ENCODE results near the gene GPRC5A.

GPRC5A gene

GRCh38 chr12:12872139-12872933 lies 19.0 kb upstream of the GPRC5A start:
- TF ChIP-seq TAF1 (IDR thresholded peaks at IDR 0.05; ENCODE audit: borderline replicate concordance, insufficient read depth, low read length) (no peak), FOXP2 (optimal IDR thresholded peaks at IDR 0.05; ENCODE audit: borderline replicate concordance, extremely low read depth, extremely low read length, insufficient read depth) (no peak), SIN3A (IDR thresholded peaks at IDR 0.05; ENCODE audit: borderline replicate concordance, insufficient read depth, low read length) (no peak), POLR2AphosphoS5 (IDR thresholded peaks at IDR 0.05; ENCODE audit: low read depth, low read length) (no peak), REST (IDR thresholded peaks at IDR 0.05; ENCODE audit: insufficient read depth in 1 of 2, low read depth in 2 of 2, low read length in 2 of 2) (no peak)

- TF ChIP-seq TAF1 (IDR thresholded peaks at IDR 0.05; ENCODE audit: borderline replicate concordance, insufficient read depth, low read length) = no peak
- no peak for TF ChIP-seq FOXP2 (optimal IDR thresholded peaks at IDR 0.05; ENCODE audit: borderline replicate concordance, extremely low read depth, extremely low read length, insufficient read depth)
- TF ChIP-seq POLR2AphosphoS5 (IDR thresholded peaks at IDR 0.05; ENCODE audit: low read depth, low read length) = no peak
- TF ChIP-seq SIN3A (IDR thresholded peaks at IDR 0.05; ENCODE audit: borderline replicate concordance, insufficient read depth, low read length) = no peak
- TF ChIP-seq REST (IDR thresholded peaks at IDR 0.05; ENCODE audit: insufficient read depth in 1 of 2, low read depth in 2 of 2, low read length in 2 of 2) = no peak
Measured at GRCh38 chr12:12872934-12873275, 18.5 kb upstream of the GPRC5A start.

DNA sequence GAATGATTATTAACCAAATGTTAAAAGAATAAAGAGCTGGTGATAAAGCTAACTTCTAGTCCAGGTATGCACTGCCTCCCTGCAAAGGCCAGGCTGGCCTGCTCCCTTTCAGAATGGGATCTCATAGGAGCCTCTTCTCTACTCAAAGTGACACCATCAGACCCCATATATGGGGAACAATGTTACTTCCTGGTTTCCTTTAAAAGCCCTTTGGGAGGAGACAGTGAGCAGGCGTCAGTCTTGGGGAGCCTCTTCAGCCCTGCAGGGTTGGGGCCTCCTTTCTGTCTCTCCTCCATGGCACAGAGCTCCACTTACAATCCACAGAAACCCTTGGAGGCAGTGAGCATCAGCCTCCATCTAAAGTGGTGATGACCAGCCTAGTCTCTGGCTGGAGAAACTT lies 17.3 kb upstream of the GPRC5A start:
- TF ChIP-seq TAF1 (IDR thresholded peaks at IDR 0.05; ENCODE audit: borderline replicate concordance, insufficient read depth, low read length) = no peak
- no peak for TF ChIP-seq SIN3A (IDR thresholded peaks at IDR 0.05; ENCODE audit: borderline replicate concordance, insufficient read depth, low read length)
- TF ChIP-seq POLR2AphosphoS5 (IDR thresholded peaks at IDR 0.05; ENCODE audit: low read depth, low read length) = no peak
- no peak for TF ChIP-seq REST (IDR thresholded peaks at IDR 0.05; ENCODE audit: insufficient read depth in 1 of 2, low read depth in 2 of 2, low read length in 2 of 2)
- TF ChIP-seq FOXP2 (optimal IDR thresholded peaks at IDR 0.05; ENCODE audit: borderline replicate concordance, extremely low read depth, extremely low read length, insufficient read depth) = no peak

- TF ChIP-seq TAF1 (IDR thresholded peaks at IDR 0.05; ENCODE audit: borderline replicate concordance, insufficient read depth, low read length) = no peak
Measured at GRCh38 chr12:12877153-12877768, 14.1 kb upstream of the GPRC5A start.

- no peak for TF ChIP-seq POLR2AphosphoS5 (IDR thresholded peaks at IDR 0.05; ENCODE audit: low read depth, low read length)
- TF ChIP-seq SIN3A (IDR thresholded peaks at IDR 0.05; ENCODE audit: borderline replicate concordance, insufficient read depth, low read length) = no peak
- no peak for TF ChIP-seq REST (IDR thresholded peaks at IDR 0.05; ENCODE audit: insufficient read depth in 1 of 2, low read depth in 2 of 2, low read length in 2 of 2)
- no peak for TF ChIP-seq TAF1 (IDR thresholded peaks at IDR 0.05; ENCODE audit: borderline replicate concordance, insufficient read depth, low read length)
- no peak for TF ChIP-seq FOXP2 (optimal IDR thresholded peaks at IDR 0.05; ENCODE audit: borderline replicate concordance, extremely low read depth, extremely low read length, insufficient read depth)
Measured at GRCh38 chr12:12877781-12878455, 13.4 kb upstream of the GPRC5A start.
